Calu3 (cell line): ENCODE results near the gene CAPN3. TPM values are rescaled to one million over a fixed set of nuclear protein-coding genes. Genes with fewer than 3 reads are reported as not detected.

ENCODE experiments used
- BruUV-seq: library from RNA; stranded (reverse); fragments of 400-500 nt; replicated peaks from 2 replicates; lab custom pipeline; 2021; lab: Mats Ljungman, UMichigan
- CTCF ChIA-PET: fragments of 300-600 bp; sonication (Branson Sonifier 250); formaldehyde crosslinking; loops from one replicate; lab custom pipeline; 2022; ENCODE audit warnings: antibody characterized with exemption; lab: Charles Lee
- DNase-seq: peaks from one replicate; pipeline ENCODE4 v3.0.0; 2022
- H3K27ac Mint-ChIP-seq: one replicate; pipeline ENCODE4 v1.8.0; 2022; ENCODE audit warnings: mixed read lengths; ENCODE audit not compliant: unreplicated experiment
- H3K27me3 Mint-ChIP-seq: one replicate; pipeline ENCODE4 v1.8.0; 2022; ENCODE audit warnings: mixed read lengths; ENCODE audit not compliant: unreplicated experiment
- H3K36me3 Mint-ChIP-seq: one replicate; pipeline ENCODE4 v1.8.0; 2022; ENCODE audit warnings: mild to moderate bottlenecking, moderate library complexity, mixed read lengths; ENCODE audit not compliant: insufficient read depth, unreplicated experiment
- H3K4me1 Mint-ChIP-seq: one replicate; pipeline ENCODE4 v1.8.0; 2022; ENCODE audit warnings: mild to moderate bottlenecking, low read depth, mixed read lengths; ENCODE audit not compliant: unreplicated experiment
- H3K4me3 Mint-ChIP-seq: one replicate; pipeline ENCODE4 v1.8.0; 2022; ENCODE audit warnings: mild to moderate bottlenecking, low read depth, moderate library complexity, mixed read lengths; ENCODE audit not compliant: unreplicated experiment
- H3K9me3 Mint-ChIP-seq: one replicate; pipeline ENCODE4 v1.8.0; 2022; ENCODE audit warnings: low read depth, mixed read lengths; ENCODE audit not compliant: unreplicated experiment
- CTCF ChIP-seq: fragments of 200-600 bp; IDR thresholded peaks from one replicate; pipeline ENCODE4 v1.8.0; 2022; ENCODE audit warnings: antibody characterized with exemption; ENCODE audit not compliant: unreplicated experiment
- intact Hi-C: fragments of 100-400 bp; cut with micrococcal nuclease; formaldehyde crosslinking; loops from one replicate; pipeline ENCODE4 v1.10.0; 2022; ENCODE audit not compliant: unreplicated experiment
- total RNA-seq: library from RNA; stranded (reverse); gene quantifications from 2 replicates; pipeline ENCODE4 v1.2.3, GENCODE V29; 2022

Gene CAPN3
- total RNA-seq, 1 experiment from 2014 or later: 2.3 TPM

GRCh38 chr15:42427429-42428223 is 68.3 kb downstream of the CAPN3 start:
- H3K36me3 Mint-ChIP-seq: peaks cover 18% of the 10 kb centered on the region
- no TSS peak for BruUV-seq
- CTCF ChIA-PET: no interaction called here
- H3K4me1 Mint-ChIP-seq: no peaks in the 10 kb centered on the region
- no peaks in the 10 kb centered on the region for H3K27me3 Mint-ChIP-seq
- H3K4me3 Mint-ChIP-seq: no peak overlapping the region
- H3K9me3 Mint-ChIP-seq: no peaks in the 10 kb centered on the region
- no peak overlapping the region for H3K27ac Mint-ChIP-seq
- intact Hi-C loops: no loop called here
- TF ChIP-seq CTCF: no peak
- DNase-seq: no peak

- BruUV-seq: no TSS peak
- H3K27me3 Mint-ChIP-seq: no peaks in the 10 kb centered on the region
- no peak for TF ChIP-seq CTCF
- peaks cover 15% of the 10 kb centered on the region for H3K36me3 Mint-ChIP-seq
- intact Hi-C loops: no loop called here
- H3K4me3 Mint-ChIP-seq: no peak overlapping the region
- DNase-seq: no peak
- CTCF ChIA-PET: no interaction called here
- no peak overlapping the region for H3K27ac Mint-ChIP-seq
- no peaks in the 10 kb centered on the region for H3K4me1 Mint-ChIP-seq
- no peaks in the 10 kb centered on the region for H3K9me3 Mint-ChIP-seq
Measured at GRCh38 chr15:42444415-42445063, 85.2 kb downstream of the CAPN3 start.

GRCh38 chr15:42445551-42445950 is 86.2 kb downstream of the CAPN3 start:
- no peak overlapping the region for H3K27ac Mint-ChIP-seq
- CTCF ChIA-PET: no interaction called here
- intact Hi-C loops: no loop called here
- no peak for TF ChIP-seq CTCF
- no peak overlapping the region for H3K4me3 Mint-ChIP-seq
- BruUV-seq: no TSS peak
- no peaks in the 10 kb centered on the region for H3K9me3 Mint-ChIP-seq
- no peak for DNase-seq
- no peaks in the 10 kb centered on the region for H3K4me1 Mint-ChIP-seq
- H3K36me3 Mint-ChIP-seq: peaks cover 11% of the 10 kb centered on the region
- H3K27me3 Mint-ChIP-seq: no peaks in the 10 kb centered on the region

GRCh38 chr15:42447599-42447998 is 88.3 kb downstream of the CAPN3 start:
- BruUV-seq: no TSS peak
- DNase-seq: no peak
- no peak for TF ChIP-seq CTCF
- Mint-ChIP-seq H3K9me3 (no peaks in the 10 kb centered on the region), H3K4me1 (no peaks in the 10 kb centered on the region), H3K4me3 (no peak overlapping the region), H3K36me3 (peaks cover 6% of the 10 kb centered on the region), H3K27ac (no peak overlapping the region), H3K27me3 (no peaks in the 10 kb centered on the region)
- intact Hi-C loops: no loop called here
- CTCF ChIA-PET: no interaction called here
